GM12891 (cell line): ENCODE data around the gene RANBP9.

Experiments
- DNase-seq: peaks from one replicate; pipeline ENCODE4 v3.0.0; 2011; ENCODE audit warnings: low spot score; ENCODE audit not compliant: insufficient read length
- FAIRE-seq: peaks from 2 replicates; lab custom pipeline; 2011; peaks lifted over from hg19 to GRCh38; lab: Jason Lieb, UNC
- PAX5 ChIP-seq: IDR thresholded peaks from 2 replicates; pipeline ENCODE4 v1.6.1; 2011; ENCODE audit warnings: low read length, moderate library complexity, mild to moderate bottlenecking; ENCODE audit not compliant: insufficient read depth, severe bottlenecking
- POLR2A ChIP-seq: IDR thresholded peaks from 2 replicates; pipeline ENCODE4 v1.6.1; 2011; ENCODE audit warnings: low read depth, low read length, control low read depth
- POLR2AphosphoS5 ChIP-seq: IDR thresholded peaks from 2 replicates; pipeline ENCODE4 v1.6.1; 2011; ENCODE audit warnings: low read depth, low read length, control low read depth
- POU2F2 ChIP-seq: IDR thresholded peaks from 2 replicates; pipeline ENCODE4 v1.6.1; 2011; ENCODE audit warnings: low read depth, mild to moderate bottlenecking, control low read depth, low read length, moderate library complexity
- SPI1 ChIP-seq: IDR thresholded peaks from 2 replicates; pipeline ENCODE4 v1.6.1; 2011; ENCODE audit warnings: low read depth, low read length, control low read depth
- TAF1 ChIP-seq: IDR thresholded peaks from 2 replicates; pipeline ENCODE4 v1.6.1; 2011; ENCODE audit warnings: low read depth, low read length, control low read depth

Gene RANBP9

DNA sequence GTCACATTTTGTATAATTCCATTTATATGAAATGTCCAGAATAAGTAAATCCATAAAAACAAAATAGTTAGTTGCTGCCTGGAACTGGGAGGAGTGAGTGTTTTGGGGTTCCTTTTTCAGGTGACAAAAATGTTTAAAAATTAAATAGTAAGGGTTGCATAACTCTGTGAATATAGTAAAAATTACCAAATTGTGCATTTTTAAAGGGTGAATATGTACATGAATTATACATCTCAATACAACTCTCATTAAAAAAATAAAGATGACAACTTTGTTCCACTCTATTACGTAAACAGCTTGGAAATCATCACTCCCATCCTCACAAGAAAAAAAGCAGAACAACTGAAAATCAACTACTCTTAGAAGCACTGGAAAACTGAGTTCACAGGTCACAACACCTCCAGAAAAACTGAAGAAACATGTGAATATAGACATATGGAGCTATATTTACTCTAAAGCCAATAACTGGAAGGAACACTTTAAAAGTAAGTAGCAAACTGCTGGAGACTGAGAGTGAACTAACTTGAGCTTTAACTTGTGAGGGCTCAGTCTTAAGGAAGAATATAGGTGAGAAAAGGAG, 40.0 kb downstream of the RANBP9 start:
- FAIRE-seq (no peak), DNase-seq (no peak)
- no peak for TF ChIP-seq SPI1
- no peak for TF ChIP-seq POLR2AphosphoS5
- no peak for TF ChIP-seq POLR2A
- TF ChIP-seq POU2F2: no peak

DNA sequence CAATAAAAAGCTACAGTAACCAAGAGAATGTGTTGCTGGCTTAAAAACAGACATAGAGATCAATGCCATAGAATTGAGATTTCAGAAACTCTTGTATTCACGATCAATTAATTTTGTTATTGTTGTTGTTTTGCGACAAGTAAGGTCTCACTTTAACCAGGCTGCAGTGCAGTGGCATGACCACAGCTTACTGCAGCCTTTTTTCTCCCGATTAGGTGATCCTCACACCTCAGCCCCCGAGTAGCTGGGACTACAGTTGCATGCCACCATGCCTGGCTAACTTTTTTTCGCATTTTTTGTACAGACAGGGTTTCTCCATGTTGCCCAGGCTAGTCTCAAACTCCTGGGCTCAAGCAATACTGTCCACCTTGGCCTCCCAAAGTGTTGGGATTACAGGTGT, 42.2 kb downstream of the RANBP9 start:
- FAIRE-seq (no peak), DNase-seq (no peak)
- TF ChIP-seq PAX5 (no peak), POLR2A (no peak), POLR2AphosphoS5 (no peak), POU2F2 (no peak)

DNA sequence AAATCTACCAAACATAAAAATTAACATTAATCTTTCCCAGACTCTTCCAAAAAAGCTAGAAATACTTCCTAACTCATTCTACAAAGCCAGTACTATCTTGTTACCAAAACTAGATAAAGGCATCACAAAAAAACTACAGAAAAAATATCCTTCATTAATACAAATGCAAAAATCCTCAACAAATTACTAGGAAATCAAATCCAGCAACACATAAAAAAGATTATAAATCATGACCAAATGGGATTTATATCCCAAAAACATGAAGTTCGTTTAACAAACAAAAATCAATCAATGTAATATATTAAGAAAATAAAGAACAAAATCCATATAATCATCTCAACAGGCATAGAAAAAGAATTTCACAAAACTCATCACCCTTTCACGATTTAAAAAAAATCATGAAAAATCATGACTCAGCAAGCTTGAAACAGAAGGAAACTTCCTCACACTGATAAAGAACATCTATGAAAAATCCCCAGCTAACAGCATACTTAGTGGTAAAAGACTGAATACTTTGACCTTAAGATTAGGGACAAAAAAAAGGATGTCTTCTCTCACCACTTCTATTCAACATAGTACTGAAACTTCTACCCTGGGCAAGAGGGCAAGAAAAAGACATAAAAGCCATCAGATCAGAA, 43.2 kb downstream of the RANBP9 start:
- no peak for FAIRE-seq
- TF ChIP-seq SPI1 (0 out of 2 replicates have a peak, but pooled peaks have one; percentile 10), POLR2A (no peak)
- DNase-seq: no peak

DNA sequence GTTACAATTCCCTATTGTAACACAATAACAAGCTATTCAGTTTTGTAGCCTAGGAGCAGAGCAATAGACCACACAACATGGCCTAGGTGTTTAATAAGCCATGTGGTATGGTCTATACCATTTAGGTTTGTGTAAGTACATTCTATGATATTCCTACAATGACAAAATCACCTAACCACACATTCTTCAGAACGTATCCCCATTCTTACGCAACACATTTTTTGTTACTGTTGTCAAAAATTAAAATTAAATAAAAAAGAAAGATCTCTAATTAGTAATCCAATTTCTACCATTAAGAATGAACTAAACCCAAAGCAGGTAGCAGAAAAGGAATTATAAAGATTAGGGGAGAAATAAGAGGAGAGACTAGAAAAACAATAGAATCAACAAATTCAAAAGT, 44.0 kb downstream of the RANBP9 start:
- DNase-seq (no peak), FAIRE-seq (no peak)
- no peak for TF ChIP-seq POLR2A
- no peak for TF ChIP-seq SPI1
- TF ChIP-seq POU2F2: no peak
- TF ChIP-seq TAF1: no peak
- TF ChIP-seq POLR2AphosphoS5: no peak
- no peak for TF ChIP-seq PAX5

DNA sequence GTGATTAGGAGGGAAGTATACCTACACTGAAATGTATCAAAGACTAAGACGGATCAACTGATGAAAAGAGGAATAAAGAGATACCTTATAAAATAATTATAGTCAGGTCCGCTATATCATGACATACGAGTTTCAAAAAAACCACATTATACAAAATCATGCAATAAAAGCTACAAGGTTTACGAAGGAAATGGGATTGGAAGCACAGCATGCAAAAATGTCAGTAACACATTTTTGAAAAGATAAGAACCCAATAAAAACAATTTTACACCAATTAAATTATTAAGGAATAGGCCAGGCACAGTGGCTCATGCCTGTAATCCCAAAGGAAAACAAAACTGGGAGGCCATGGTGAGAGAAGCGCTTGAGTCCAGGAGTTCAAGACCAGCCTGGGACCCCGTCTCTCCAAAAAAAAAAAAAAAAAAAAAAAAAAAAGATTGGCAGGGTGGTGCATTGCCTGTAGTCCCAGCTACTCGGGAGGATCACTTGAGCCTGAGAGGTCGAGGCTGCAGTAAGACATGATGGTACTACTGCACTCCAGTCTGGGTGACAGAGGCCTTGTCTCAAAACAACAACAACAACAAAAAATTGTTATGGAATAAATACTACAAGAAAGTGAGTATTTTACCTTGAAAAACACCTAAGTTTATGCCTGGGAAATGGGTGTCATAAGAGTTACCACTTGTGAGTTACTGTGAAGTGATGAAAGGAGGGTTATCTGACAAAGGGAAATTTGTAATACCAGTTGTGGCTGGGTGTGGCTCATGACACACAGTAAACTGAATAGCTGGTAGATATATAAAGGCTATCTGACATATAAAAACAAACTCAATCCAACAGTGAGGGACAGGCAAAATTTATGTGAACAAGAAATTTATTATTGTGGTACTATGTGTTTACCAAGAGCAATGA, 45.2 kb downstream of the RANBP9 start:
- FAIRE-seq: no peak
- no peak for DNase-seq
- no peak for TF ChIP-seq SPI1
- TF ChIP-seq POU2F2: no peak
- TF ChIP-seq TAF1: no peak

DNA sequence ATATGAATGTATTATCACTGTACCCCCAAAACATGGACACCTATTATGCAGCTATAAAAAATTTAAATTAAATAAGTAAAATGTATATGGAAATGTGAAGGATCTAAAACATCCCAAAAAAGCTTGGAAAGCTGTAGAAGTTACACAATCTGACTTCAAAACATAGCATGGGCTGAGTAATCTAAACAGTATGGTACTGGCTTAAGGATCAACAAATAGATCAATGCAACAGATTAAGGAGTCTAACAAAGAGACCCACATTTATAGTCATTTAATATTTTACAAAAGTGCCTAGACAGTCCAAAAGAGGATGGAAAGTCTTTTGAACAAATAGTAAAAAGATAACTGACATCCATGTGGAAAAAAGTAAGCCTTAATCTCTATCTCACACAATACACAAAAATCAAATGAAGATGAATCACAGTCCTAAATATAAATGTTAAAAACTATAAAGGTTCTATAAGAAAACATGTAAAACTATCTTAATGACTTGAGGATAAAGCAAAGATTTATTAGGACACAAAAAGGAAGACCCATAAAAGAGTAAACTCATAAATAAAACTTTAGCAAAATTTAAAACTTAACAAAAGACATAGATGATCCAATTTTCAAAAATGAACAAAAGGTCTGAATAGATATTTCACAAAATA, 46.8 kb downstream of the RANBP9 start:
- TF ChIP-seq TAF1 (no peak), PAX5 (no peak), POLR2A (no peak), POLR2AphosphoS5 (no peak), SPI1 (no peak), POU2F2 (no peak)
- DNase-seq: no peak
- no peak for FAIRE-seq

DNA sequence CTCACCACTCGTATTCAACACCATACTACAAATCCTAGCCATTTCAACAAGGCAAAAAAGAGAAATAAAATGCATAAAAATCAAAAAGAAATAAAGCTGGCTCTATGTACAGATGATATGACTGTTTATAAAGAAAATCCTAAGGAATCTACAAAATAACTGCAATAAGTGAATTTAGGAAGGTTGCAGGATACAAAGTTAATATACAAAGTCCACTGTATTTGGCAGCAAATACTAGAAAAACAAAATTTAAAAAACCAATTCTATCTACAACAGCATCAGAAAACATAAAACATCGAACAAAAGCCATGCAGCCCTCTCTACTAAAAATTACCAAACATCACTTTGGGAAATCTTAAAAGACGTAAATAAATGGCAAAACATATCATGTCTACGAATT, 47.6 kb downstream of the RANBP9 start:
- no peak for TF ChIP-seq POLR2AphosphoS5
- no peak for TF ChIP-seq SPI1
- TF ChIP-seq POU2F2: no peak
- TF ChIP-seq TAF1: no peak
- no peak for DNase-seq
- FAIRE-seq: no peak

DNA sequence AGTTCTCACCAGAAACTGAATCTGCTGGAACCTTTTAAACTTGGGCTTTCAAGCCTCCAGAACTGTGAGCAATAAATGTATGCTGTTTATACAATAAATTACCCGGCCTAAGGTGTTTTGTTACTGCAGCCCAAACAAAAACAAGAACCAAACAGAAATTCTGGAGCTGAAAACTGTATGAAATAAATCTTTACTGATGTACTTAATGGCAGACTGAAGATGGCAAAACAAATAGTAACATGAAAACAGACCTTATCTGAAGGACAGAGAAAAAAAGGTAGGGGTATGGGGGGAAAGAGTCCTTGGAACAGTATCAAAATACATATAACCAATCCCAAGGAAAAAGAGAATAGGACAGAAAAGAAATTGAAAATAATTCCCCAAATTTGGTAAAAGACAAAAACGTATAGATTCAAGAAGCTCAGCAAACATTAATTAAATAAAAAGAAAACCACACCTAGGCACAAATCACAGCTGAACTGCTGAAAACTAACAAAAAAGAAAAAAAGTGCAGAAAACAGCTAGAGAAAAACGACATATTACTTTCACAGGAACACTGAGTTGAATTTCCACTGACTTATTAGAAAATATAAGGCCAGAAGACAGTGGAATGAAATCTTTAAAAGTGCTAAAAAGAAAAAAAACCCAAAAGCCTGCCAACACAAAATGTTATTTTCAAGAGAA, 48.8 kb downstream of the RANBP9 start:
- no peak for FAIRE-seq
- DNase-seq: no peak
- no peak for TF ChIP-seq POU2F2
- no peak for TF ChIP-seq PAX5
- no peak for TF ChIP-seq TAF1
- TF ChIP-seq POLR2A: no peak
- no peak for TF ChIP-seq SPI1
- TF ChIP-seq POLR2AphosphoS5: no peak

DNA sequence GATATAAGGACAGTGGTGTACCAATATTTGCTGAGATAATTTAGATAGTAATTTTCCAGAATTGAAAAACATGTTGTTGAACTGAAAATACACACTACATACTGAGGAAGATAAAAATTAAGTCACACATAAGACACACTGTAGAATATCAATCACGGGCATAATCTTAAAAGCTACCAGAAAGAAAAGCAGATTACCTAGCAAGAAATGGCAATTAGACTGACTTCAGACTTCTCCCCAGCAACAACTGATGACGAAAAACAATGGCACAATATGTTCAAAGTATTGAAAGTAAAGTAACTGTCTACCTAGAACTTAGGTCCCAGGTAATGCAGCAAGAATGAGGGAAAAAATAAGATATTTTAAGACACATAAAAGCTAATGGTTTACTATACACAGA, 50.0 kb downstream of the RANBP9 start:
- FAIRE-seq (no peak), DNase-seq (no peak)
- TF ChIP-seq PAX5: no peak
- TF ChIP-seq POLR2AphosphoS5: no peak
- no peak for TF ChIP-seq SPI1
- TF ChIP-seq POU2F2: no peak
- no peak for TF ChIP-seq POLR2A
- no peak for TF ChIP-seq TAF1

DNA sequence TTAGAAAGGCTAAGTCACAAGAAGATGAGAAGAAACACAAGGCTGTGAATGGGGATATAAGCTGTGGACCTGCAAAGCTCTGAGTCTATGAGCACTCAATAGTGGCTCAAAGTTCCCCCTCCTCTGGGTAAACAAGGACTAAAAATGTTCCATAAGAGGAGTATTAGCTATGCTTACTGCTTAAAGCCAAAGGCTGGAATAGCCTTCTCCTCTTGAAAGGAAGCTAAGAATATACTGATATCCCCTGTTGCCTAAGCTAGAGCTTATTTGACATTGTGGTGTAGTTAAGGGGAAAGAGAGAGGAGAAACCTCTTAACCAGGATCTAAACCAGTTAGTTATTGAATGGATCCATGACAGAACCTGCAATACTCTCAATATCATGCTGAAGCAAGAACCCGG, 50.7 kb downstream of the RANBP9 start:
- FAIRE-seq (no peak), DNase-seq (no peak)
- TF ChIP-seq POLR2AphosphoS5 (no peak), PAX5 (no peak), TAF1 (no peak), POLR2A (no peak), POU2F2 (no peak), SPI1 (no peak)
